ENCODE data around the gene ASIC3.

GRCh38 chr7:151028948-151029501 is 19.3 kb upstream of the ASIC3 start:
- TF ChIP-seq USF2 (IDR thresholded peaks at IDR 0.05; ENCODE audit: low read depth, low read length), result no peak
- TF ChIP-seq POLR2A (IDR thresholded peaks at IDR 0.05; ENCODE audit: low read depth, low read length), result no peak
- TF ChIP-seq SMC3 (IDR thresholded peaks at IDR 0.05; ENCODE audit: low read depth, low read length), result no peak
- no peak for TF ChIP-seq CTCF (conservative IDR thresholded peaks at IDR 0.05; ENCODE audit: low read depth, low read length)
- TF ChIP-seq MAZ (IDR thresholded peaks at IDR 0.05; ENCODE audit: borderline replicate concordance, low read depth, low read length), result no peak
- no peak for TF ChIP-seq RAD21 (IDR thresholded peaks at IDR 0.05; ENCODE audit: low read length)
- TF ChIP-seq RCOR1 (IDR thresholded peaks at IDR 0.05; ENCODE audit: insufficient replicate concordance, low read length), result no peak
- no peak for TF ChIP-seq BHLHE40 (IDR thresholded peaks at IDR 0.05; ENCODE audit: low read depth, low read length)
- TF ChIP-seq CEBPB (IDR thresholded peaks at IDR 0.05; ENCODE audit: low read depth, low read length), result no peak
- TF ChIP-seq NFE2L2 (IDR thresholded peaks at IDR 0.05; ENCODE audit: low read depth, low read length), result no peak
- no peak for TF ChIP-seq MAFK (IDR thresholded peaks at IDR 0.05; ENCODE audit: low read depth, low read length)
- TF ChIP-seq RFX5 (IDR thresholded peaks at IDR 0.05; ENCODE audit: low read depth, low read length), result no peak
- no peak for TF ChIP-seq ELK1 (IDR thresholded peaks at IDR 0.05; ENCODE audit: borderline replicate concordance, low read depth, low read length)

All from IMR-90 (cell line).